ENCODE measurements around the gene DNAH14. TPM values are rescaled to one million over a fixed set of nuclear protein-coding genes. Genes with fewer than 3 reads are reported as not detected.

Gene DNAH14
- total and polyA plus RNA-seq, 2 of the 8 experiments (the other 6 are each of a cell fraction or from before 2014, with no cell fraction given) = 8.4 to 40.7 TPM

GRCh38 chr1:225408249-225408648 is 478.8 kb downstream of the DNAH14 start:
- peaks cover 0 to 3% (median 1%) of the 10 kb centered on the region in 4 experiments; a peak in 2 of 7 replicates for H3K4me1 ChIP-seq (replicated peaks in 1 of 4; ENCODE audit: control insufficient read depth in 3 of 4, insufficient read depth in 4 of 4, low read length in 3 of 4)
- H3K36me3 ChIP-seq (ENCODE audit: control insufficient read depth in 2 of 4, insufficient read depth in 4 of 4, low read length in 3 of 4) = peaks cover 6 to 41% (median 13%) of the 10 kb centered on the region in 4 experiments; a peak in 6 of 8 replicates
- no peaks in the 10 kb centered on the region for H3K79me2 ChIP-seq (ENCODE audit: control insufficient read depth in 1 of 2, insufficient read depth in 2 of 2, low read length in 2 of 2)
- no peak overlapping the region for H3K9ac ChIP-seq (replicated peaks in 1 of 4; ENCODE audit: extremely low read depth in 1 of 4, low read depth in 3 of 4, low read length in 3 of 4)
- H4K5ac ChIP-seq (ENCODE audit: insufficient read length, low read depth, low read length) = no peak overlapping the region
- no peak overlapping the region for H2BK15ac ChIP-seq (ENCODE audit: low read length)
- no peak overlapping the region for H2BK12ac ChIP-seq (ENCODE audit: low read depth, low read length)
- WGBS, 2 experiments (ENCODE audit: extremely low coverage in 1 of 2, insufficient coverage in 1 of 2, insufficient read length in 1 of 2, insufficient replicate concordance in 2 of 2, low coverage in 1 of 2, low lambda C conversion rate in 2 of 2, missing lambda C conversion rate in 1 of 2) = 77% methylated on average over 4 of the region's 4 CpGs; no CpG with 5 or more reads in 1 of the 2 experiments
- no peaks in the 10 kb centered on the region for H3K23me2 ChIP-seq (ENCODE audit: low read depth, low read length)
- peaks cover 2% of the 10 kb centered on the region; the same call in 1 of the 2 replicates for H3K79me1 ChIP-seq (ENCODE audit: low read depth, low read length)
- no peak overlapping the region for H3K4ac ChIP-seq (replicated peaks; ENCODE audit: insufficient read length, low read depth, low read length)
- H3K18ac ChIP-seq (ENCODE audit: extremely low read depth, low read length) = no peak overlapping the region
- H2AK5ac ChIP-seq (ENCODE audit: low read depth, low read length) = no peak overlapping the region
- no peak overlapping the region for H3K4me3 ChIP-seq (ENCODE audit: extremely low read depth in 1 of 4, insufficient read depth in 2 of 4, low read depth in 3 of 4, low read length in 4 of 4)
- no peak overlapping the region for H4K8ac ChIP-seq (ENCODE audit: extremely low read depth, insufficient read depth, low read length)
- DNase-seq (ENCODE audit: low read depth in 1 of 2, low spot score in 2 of 2) = no peak
- no peak overlapping the region for H3K56ac ChIP-seq (replicated peaks; ENCODE audit: insufficient read length, low read depth, low read length)
- no peak overlapping the region for H3K27ac ChIP-seq (ENCODE audit: low read depth, low read length)
- no peaks in the 10 kb centered on the region for H4K20me1 ChIP-seq (replicated peaks in 1 of 2; ENCODE audit: control insufficient read depth in 1 of 2, insufficient read depth in 2 of 2, low read length in 2 of 2)
- no peaks in the 10 kb centered on the region for H3K9me3 ChIP-seq (ENCODE audit: insufficient read depth in 2 of 2, low read depth in 1 of 2, low read length in 1 of 2)
- H4K91ac ChIP-seq (replicated peaks; ENCODE audit: insufficient read length, low read length) = no peak overlapping the region
- CTCF ChIA-PET (ENCODE audit: partially characterized antibody) = interaction anchor here (0.6 to 1.9 kb wide), 2 partner anchors 10 to 17 kb away, joined by 3 to 5 read pairs; no protein-coding TSS in a partner anchor
- H2BK120ac ChIP-seq (replicated peaks; ENCODE audit: low read depth, low read length) = no peak overlapping the region
- TF ChIP-seq TEAD4 (IDR thresholded peaks at IDR 0.05; ENCODE audit: low read depth, low read length) = no peak
- TF ChIP-seq BCL11A (IDR thresholded peaks at IDR 0.05; ENCODE audit: low read depth in 2 of 2, low read length in 2 of 2) = no peak
- no peak for TF ChIP-seq GABPA (IDR thresholded peaks at IDR 0.05; ENCODE audit: borderline replicate concordance, insufficient read depth, low read length)
- TF ChIP-seq YY1 (IDR thresholded peaks at IDR 0.05; ENCODE audit: low read depth, low read length) = no peak
- no peak for TF ChIP-seq SIRT6 (IDR thresholded peaks at IDR 0.05; ENCODE audit: low read length)
- TF ChIP-seq BACH1 (IDR thresholded peaks at IDR 0.05; ENCODE audit: low read length) = no peak
- TF ChIP-seq GTF2F1 (IDR thresholded peaks at IDR 0.05; ENCODE audit: borderline replicate concordance, low read depth, low read length) = no peak
- TF ChIP-seq KDM5A (IDR thresholded peaks at IDR 0.05; ENCODE audit: low read length) = no peak
- TF ChIP-seq EP300 (IDR thresholded peaks at IDR 0.05; ENCODE audit: borderline replicate concordance in 1 of 2, low read depth in 2 of 2, low read length in 2 of 2) = no peak
- TF ChIP-seq SIN3A (conservative IDR thresholded peaks at IDR 0.05 in 1 of 2, IDR thresholded peaks at IDR 0.05 in 1 of 2; ENCODE audit: low read depth in 1 of 2, low read length in 2 of 2) = no peak
- TF ChIP-seq, protein P1, sequence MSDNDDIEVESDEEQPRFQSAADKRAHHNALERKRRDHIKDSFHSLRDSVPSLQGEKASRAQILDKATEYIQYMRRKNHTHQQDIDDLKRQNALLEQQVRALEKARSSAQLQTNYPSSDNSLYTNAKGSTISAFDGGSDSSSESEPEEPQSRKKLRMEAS (IDR thresholded peaks at IDR 0.05) = no peak
- no peak for TF ChIP-seq EZH2 (IDR thresholded peaks at IDR 0.05; ENCODE audit: low read depth, low read length, severe bottlenecking)
- no peak overlapping the region for H3K14ac ChIP-seq (ENCODE audit: insufficient read length)
- no peak overlapping the region for H2BK5ac ChIP-seq (ENCODE audit: low read depth, low read length)
- no peaks in the 10 kb centered on the region for H3K27me3 ChIP-seq (replicated peaks in 1 of 4; ENCODE audit: control insufficient read depth in 3 of 4, extremely low read depth in 1 of 4, insufficient read depth in 3 of 4, low read length in 3 of 4)
- H3K23ac ChIP-seq (ENCODE audit: insufficient read length) = no peak overlapping the region
- no peak overlapping the region for H3K4me2 ChIP-seq (ENCODE audit: insufficient read depth in 1 of 2, low read depth in 2 of 2, low read length in 2 of 2)
- POLR2A ChIA-PET (ENCODE audit: partially characterized antibody) = no interaction called here
- H2AFZ ChIP-seq (ENCODE audit: low read length) = no peak overlapping the region
- H2BK20ac ChIP-seq (ENCODE audit: low read length) = no peak overlapping the region
- FAIRE-seq = no peak

Data from H1 (cell line).